Thymus (tissue), 11 donors: ENCODE measurements around the gene DHX30. TPM values are rescaled to one million over a fixed set of nuclear protein-coding genes. Genes with fewer than 3 reads are reported as not detected.

Source experiments
- DNase-seq, 9 donors: peaks; one replicate each; pipeline ENCODE4 v3.0.0-alpha.2; 2013; ENCODE audit warnings: low spot score in 9 of 9, low read depth in 6 of 9, missing footprints in 1 of 9
- H3K27ac ChIP-seq, 2 donors: one replicate each; pipeline ENCODE4 v1.5.1; 2013; ENCODE audit warnings: control low read depth in 1 of 2, low read depth in 1 of 2, low read length in 1 of 2, mild to moderate bottlenecking in 1 of 2, moderate library complexity in 1 of 2
- H3K27me3 ChIP-seq, 2 donors: one replicate each; pipeline ENCODE4 v1.5.1; 2013; ENCODE audit warnings: low read length in 1 of 2; ENCODE audit not compliant: control insufficient read depth in 2 of 2, insufficient read depth in 1 of 2
- H3K36me3 ChIP-seq, 2 donors: one replicate each; pipeline ENCODE4 v1.5.1; 2013; ENCODE audit warnings: low read length in 1 of 2, mild to moderate bottlenecking in 1 of 2, moderate library complexity in 1 of 2; ENCODE audit not compliant: control insufficient read depth in 2 of 2, insufficient read depth in 2 of 2
- H3K4me1 ChIP-seq, 2 donors: one replicate each; pipeline ENCODE4 v1.5.1; 2013; ENCODE audit warnings: low read length in 2 of 2; ENCODE audit not compliant: control insufficient read depth in 2 of 2, insufficient read depth in 2 of 2
- H3K4me3 ChIP-seq, 2 donors: one replicate each; pipeline ENCODE4 v1.5.1; 2013; ENCODE audit warnings: low read length in 2 of 2, control low read depth in 1 of 2, mild to moderate bottlenecking in 1 of 2
- H3K9me3 ChIP-seq, 2 donors: one replicate each; pipeline ENCODE4 v1.5.1; 2013; ENCODE audit warnings: low read length in 1 of 2, mild to moderate bottlenecking in 1 of 2; ENCODE audit not compliant: control insufficient read depth in 2 of 2, insufficient read depth in 1 of 2
- WGBS: extraction: QIAGEN DNeasy Blood & Tissue Kit; methylation state at CpG from one replicate; pipeline ENCODE4 v1.1.7; 2013; 5-methylcytosine and 5-hydroxymethylcytosine counted together
- polyA plus RNA-seq: library from polyadenylated mRNA; stranded (reverse); fragments of 200-250 nt; gene quantifications from one replicate; pipeline ENCODE4 v1.2.3, GENCODE V29; 2013
- total RNA-seq: library from RNA; stranded (reverse); fragments of 120-200 nt; gene quantifications from one replicate; pipeline ENCODE4 v1.2.4, GENCODE V29; 2013
- donor health status: healthy.

DHX30 gene
- total and polyA plus RNA-seq, 2 donors: 42.8 to 45.1 TPM

GRCh38 chr3:47849699-47850563 lies 47.0 kb downstream of the DHX30 start:
- WGBS: 97% methylated on average over 35 of the region's 35 CpGs

GRCh38 chr3:47850564-47851410 lies 47.8 kb downstream of the DHX30 start:
- Histone ChIP-seq H3K27me3 (no peaks in the 10 kb centered on the region), H3K4me1 (peaks cover 0 to 2% of the 10 kb centered on the region in 2 donors), H3K36me3 (peaks cover 95 to 97% of the 10 kb centered on the region in 2 donors), H3K27ac (peak overlapping the region in 1 of 2 donors; percentile 20), H3K4me3 (no peak overlapping the region), H3K9me3 (no peaks in the 10 kb centered on the region)
- DNase-seq: no peak
- 95% methylated on average over 14 of the region's 14 CpGs for WGBS

More at GRCh38 chr3:47849699-47850563, 47.0 kb downstream of the DHX30 start:
- H3K36me3 ChIP-seq: peaks cover 95 to 97% of the 10 kb centered on the region in 2 donors
- peaks cover 0 to 2% of the 10 kb centered on the region in 2 donors for H3K9me3 ChIP-seq
- peak overlapping the region in 1 of 2 donors; percentile 17 for H3K27ac ChIP-seq
- H3K4me3 ChIP-seq: no peak overlapping the region
- no peak for DNase-seq
- peaks cover 0 to 2% of the 10 kb centered on the region in 2 donors for H3K4me1 ChIP-seq
- no peaks in the 10 kb centered on the region for H3K27me3 ChIP-seq

GRCh38 chr3:47851888-47852603 lies 49.1 kb downstream of the DHX30 start:
- 97% methylated on average over 12 of the region's 12 CpGs for WGBS
- no peaks in the 10 kb centered on the region for H3K9me3 ChIP-seq
- H3K4me1 ChIP-seq: peaks cover 0 to 2% of the 10 kb centered on the region in 2 donors
- H3K27ac ChIP-seq: no peak overlapping the region
- no peak for DNase-seq
- H3K27me3 ChIP-seq: no peaks in the 10 kb centered on the region
- peaks cover 93% of the 10 kb centered on the region in 2 donors for H3K36me3 ChIP-seq
- no peak overlapping the region for H3K4me3 ChIP-seq

GRCh38 chr3:47852604-47853602 lies 50.0 kb downstream of the DHX30 start:
- 97% methylated on average over 36 of the region's 36 CpGs for WGBS

GRCh38 chr3:47854267-47854666 lies 51.3 kb downstream of the DHX30 start:
- H3K36me3 ChIP-seq: peaks cover 76 to 79% of the 10 kb centered on the region in 2 donors
- no peak for DNase-seq
- H3K27ac ChIP-seq: no peak overlapping the region
- no peak overlapping the region for H3K4me3 ChIP-seq
- H3K27me3 ChIP-seq: no peaks in the 10 kb centered on the region
- H3K9me3 ChIP-seq: no peaks in the 10 kb centered on the region
- H3K4me1 ChIP-seq: peaks cover 0 to 2% of the 10 kb centered on the region in 2 donors
- whole genome bisulfite sequencing: 97% methylated on average over 11 of the region's 11 CpGs

More at GRCh38 chr3:47852604-47853602, 50.0 kb downstream of the DHX30 start:
- Histone ChIP-seq H3K9me3 (no peaks in the 10 kb centered on the region), H3K4me1 (no peaks in the 10 kb centered on the region), H3K27me3 (no peaks in the 10 kb centered on the region), H3K4me3 (no peak overlapping the region), H3K27ac (no peak overlapping the region), H3K36me3 (peaks cover 88 to 90% of the 10 kb centered on the region in 2 donors)
- DNase-seq: no peak

- Histone ChIP-seq H3K4me1 (peaks cover 2 to 5% of the 10 kb centered on the region in 2 donors), H3K9me3 (no peaks in the 10 kb centered on the region), H3K4me3 (no peak overlapping the region), H3K36me3 (peaks cover 70 to 73% of the 10 kb centered on the region in 2 donors), H3K27ac (no peak overlapping the region), H3K27me3 (no peaks in the 10 kb centered on the region)
- no peak for DNase-seq
- WGBS: 98% methylated on average over 14 of the region's 14 CpGs
Observed at GRCh38 chr3:47854720-47855455, 52.0 kb downstream of the DHX30 start.

- Histone ChIP-seq H3K27me3 (no peaks in the 10 kb centered on the region), H3K27ac (no peak overlapping the region), H3K4me1 (peaks cover 4 to 12% of the 10 kb centered on the region in 2 donors), H3K4me3 (no peak overlapping the region), H3K36me3 (peaks cover 61 to 65% of the 10 kb centered on the region in 2 donors), H3K9me3 (no peaks in the 10 kb centered on the region)
- 97% methylated on average over 21 of the region's 21 CpGs for WGBS
- no peak for DNase-seq
Observed at GRCh38 chr3:47855461-47856383, 52.8 kb downstream of the DHX30 start.
